Stimulated activated effector memory CD8-positive, alpha-beta T cell treated with anti-CD3 and anti-CD28 coated beads, Interleukin-12 subunit alpha, Interleukin-12 subunit beta, amount 100 ng/mL, for 72 hours (primary cell): Measurements from ENCODE around the gene ILDR2.
A peak's percentile ranks its signal among the peaks of the same experiment; 100 is the strongest.

Experiments used
- ATAC-seq: fragments of 150-1000 bp; cut with Tn5 transposase; 2 replicates; pipeline ENCODE4 v1.10.0; 2021
- DNase-seq, 2 donors: peaks; one replicate each; pipeline ENCODE4 v3.0.0; 2021 to 2022; ENCODE audit warnings: low spot score in 2 of 2
- H3K27ac Mint-ChIP-seq: one replicate; pipeline ENCODE4 v1.8.0; 2022; ENCODE audit warnings: mild to moderate bottlenecking, mixed read lengths
- H3K36me3 Mint-ChIP-seq: one replicate; pipeline ENCODE4 v1.8.0; 2022; ENCODE audit warnings: mild to moderate bottlenecking, mixed read lengths
- H3K4me1 Mint-ChIP-seq: one replicate; pipeline ENCODE4 v1.8.0; 2022; ENCODE audit warnings: mixed read lengths
- H3K4me3 Mint-ChIP-seq: one replicate; pipeline ENCODE4 v1.8.0; 2022; ENCODE audit warnings: mild to moderate bottlenecking, mixed read lengths
- H3K9me3 Mint-ChIP-seq: one replicate; pipeline ENCODE4 v1.8.0; 2022; ENCODE audit warnings: mixed read lengths

The ILDR2 gene

GRCh38 chr1:166975361-166976129, at the start of gene ILDR2:
Gene ILDR2 (minus strand): TSS chr1:166975540. CDS start chr1:166975268, 272 bp downstream.
- H3K4me3 Mint-ChIP-seq = peak within 1 kb of the TSS; percentile 92
- H3K4me1 Mint-ChIP-seq = peaks cover 29% of the 10 kb centered on the region
- H3K9me3 Mint-ChIP-seq = no peaks in the 10 kb centered on the region
- peaks cover 6% of the 10 kb centered on the region for H3K36me3 Mint-ChIP-seq
- ATAC-seq = peak; percentile 83
- H3K27ac Mint-ChIP-seq = peak within 1 kb of the TSS; percentile 89
- DNase-seq = peak; percentile 35 to 78

- Mint-ChIP-seq H3K4me3 (no peak overlapping the region), H3K9me3 (no peaks in the 10 kb centered on the region), H3K4me1 (no peaks in the 10 kb centered on the region), H3K27ac (no peak overlapping the region), H3K36me3 (no peaks in the 10 kb centered on the region)
- peak; percentile 62 for ATAC-seq
- DNase-seq = no peak
Observed at GRCh38 chr1:167022384-167022783, 47.0 kb upstream of the ILDR2 start.

GRCh38 chr1:167016100-167016750, 40.9 kb upstream of the ILDR2 start:
- H3K27ac Mint-ChIP-seq = no peak overlapping the region
- DNase-seq = no peak

GRCh38 chr1:167013108-167013929, 38.0 kb upstream of the ILDR2 start:
- Mint-ChIP-seq H3K4me3 (no peak overlapping the region), H3K4me1 (no peaks in the 10 kb centered on the region), H3K36me3 (no peaks in the 10 kb centered on the region), H3K9me3 (no peaks in the 10 kb centered on the region), H3K27ac (no peak overlapping the region)
- no peak for ATAC-seq
- DNase-seq = no peak

More at GRCh38 chr1:167016100-167016750, 40.9 kb upstream of the ILDR2 start:
- Mint-ChIP-seq H3K9me3 (no peaks in the 10 kb centered on the region), H3K36me3 (no peaks in the 10 kb centered on the region), H3K4me3 (no peak overlapping the region), H3K4me1 (no peaks in the 10 kb centered on the region)
- no peak for ATAC-seq

- Mint-ChIP-seq H3K27ac (no peak overlapping the region), H3K9me3 (no peaks in the 10 kb centered on the region), H3K4me3 (no peak overlapping the region), H3K4me1 (no peaks in the 10 kb centered on the region), H3K36me3 (no peaks in the 10 kb centered on the region)
- DNase-seq (no peak), ATAC-seq (no peak)
Observed at GRCh38 chr1:167012570-167012969, 37.2 kb upstream of the ILDR2 start.

- ATAC-seq (no peak), DNase-seq (no peak)
- no peaks in the 10 kb centered on the region for H3K36me3 Mint-ChIP-seq
- H3K4me3 Mint-ChIP-seq = no peak overlapping the region
- no peaks in the 10 kb centered on the region for H3K9me3 Mint-ChIP-seq
- no peaks in the 10 kb centered on the region for H3K4me1 Mint-ChIP-seq
- no peak overlapping the region for H3K27ac Mint-ChIP-seq
Observed at GRCh38 chr1:167011560-167012191, 36.3 kb upstream of the ILDR2 start.

GRCh38 chr1:167003711-167004110, 28.4 kb upstream of the ILDR2 start:
- no peaks in the 10 kb centered on the region for H3K4me1 Mint-ChIP-seq
- H3K36me3 Mint-ChIP-seq = no peaks in the 10 kb centered on the region
- DNase-seq (no peak), ATAC-seq (no peak)
- H3K27ac Mint-ChIP-seq = no peak overlapping the region
- no peak overlapping the region for H3K4me3 Mint-ChIP-seq
- H3K9me3 Mint-ChIP-seq = peaks cover 2% of the 10 kb centered on the region

- ATAC-seq = no peak
- Mint-ChIP-seq H3K4me3 (no peak overlapping the region), H3K4me1 (no peaks in the 10 kb centered on the region), H3K27ac (no peak overlapping the region), H3K36me3 (no peaks in the 10 kb centered on the region), H3K9me3 (peaks cover 2% of the 10 kb centered on the region)
- DNase-seq = no peak
Observed at GRCh38 chr1:167002354-167002753, 27.0 kb upstream of the ILDR2 start.

GRCh38 chr1:167000546-167000945, 25.2 kb upstream of the ILDR2 start:
- Mint-ChIP-seq H3K27ac (no peak overlapping the region), H3K9me3 (peaks cover 2% of the 10 kb centered on the region), H3K36me3 (no peaks in the 10 kb centered on the region), H3K4me1 (no peaks in the 10 kb centered on the region), H3K4me3 (no peak overlapping the region)
- no peak for DNase-seq
- no peak for ATAC-seq

GRCh38 chr1:166999500-167000055, 24.2 kb upstream of the ILDR2 start:
- Mint-ChIP-seq H3K27ac (no peak overlapping the region), H3K9me3 (peaks cover 2% of the 10 kb centered on the region), H3K4me3 (no peak overlapping the region), H3K36me3 (no peaks in the 10 kb centered on the region), H3K4me1 (no peaks in the 10 kb centered on the region)
- DNase-seq (no peak), ATAC-seq (peak; percentile 36)

- Mint-ChIP-seq H3K9me3 (peaks cover 2% of the 10 kb centered on the region), H3K4me1 (no peaks in the 10 kb centered on the region), H3K27ac (no peak overlapping the region), H3K36me3 (no peaks in the 10 kb centered on the region), H3K4me3 (no peak overlapping the region)
- ATAC-seq (no peak), DNase-seq (no peak)
Observed at GRCh38 chr1:166999075-166999474, 23.7 kb upstream of the ILDR2 start.

- DNase-seq = no peak
- Mint-ChIP-seq H3K36me3 (no peaks in the 10 kb centered on the region), H3K9me3 (no peaks in the 10 kb centered on the region), H3K4me3 (no peak within 1 kb of the TSS), H3K4me1 (no peaks in the 10 kb centered on the region), H3K27ac (no peak within 1 kb of the TSS)
- ATAC-seq = no peak
Observed at GRCh38 chr1:166988974-166989515, 13.7 kb upstream of the ILDR2 start, which contains the start of gene MAEL. Gene MAEL (plus strand): TSS chr1:166989280. CDS start chr1:166989353, 73 bp downstream.

GRCh38 chr1:166981589-166981988, 6.2 kb upstream of the ILDR2 start:
- ATAC-seq (no peak), DNase-seq (no peak)
- Mint-ChIP-seq H3K9me3 (no peaks in the 10 kb centered on the region), H3K4me1 (peaks cover under 1% of the 10 kb centered on the region), H3K27ac (no peak overlapping the region), H3K4me3 (no peak overlapping the region), H3K36me3 (no peaks in the 10 kb centered on the region)

- Mint-ChIP-seq H3K4me1 (peaks cover 8% of the 10 kb centered on the region), H3K9me3 (no peaks in the 10 kb centered on the region), H3K27ac (no peak overlapping the region), H3K36me3 (no peaks in the 10 kb centered on the region), H3K4me3 (no peak overlapping the region)
- DNase-seq = no peak
- no peak for ATAC-seq
Observed at GRCh38 chr1:166980818-166981217, 5.5 kb upstream of the ILDR2 start.
